HG03558 (cell line): ENCODE data around the gene FAM43A.

Experiments
- ATAC-seq: cut with Tn5 transposase; IDR thresholded peaks from one replicate; pipeline ENCODE4 v1.9.1; 2021; ENCODE audit warnings: moderate number of reproducible peaks; ENCODE audit not compliant: unreplicated experiment; ENCODE audit errors: extremely low read depth

The FAM43A gene

DNA sequence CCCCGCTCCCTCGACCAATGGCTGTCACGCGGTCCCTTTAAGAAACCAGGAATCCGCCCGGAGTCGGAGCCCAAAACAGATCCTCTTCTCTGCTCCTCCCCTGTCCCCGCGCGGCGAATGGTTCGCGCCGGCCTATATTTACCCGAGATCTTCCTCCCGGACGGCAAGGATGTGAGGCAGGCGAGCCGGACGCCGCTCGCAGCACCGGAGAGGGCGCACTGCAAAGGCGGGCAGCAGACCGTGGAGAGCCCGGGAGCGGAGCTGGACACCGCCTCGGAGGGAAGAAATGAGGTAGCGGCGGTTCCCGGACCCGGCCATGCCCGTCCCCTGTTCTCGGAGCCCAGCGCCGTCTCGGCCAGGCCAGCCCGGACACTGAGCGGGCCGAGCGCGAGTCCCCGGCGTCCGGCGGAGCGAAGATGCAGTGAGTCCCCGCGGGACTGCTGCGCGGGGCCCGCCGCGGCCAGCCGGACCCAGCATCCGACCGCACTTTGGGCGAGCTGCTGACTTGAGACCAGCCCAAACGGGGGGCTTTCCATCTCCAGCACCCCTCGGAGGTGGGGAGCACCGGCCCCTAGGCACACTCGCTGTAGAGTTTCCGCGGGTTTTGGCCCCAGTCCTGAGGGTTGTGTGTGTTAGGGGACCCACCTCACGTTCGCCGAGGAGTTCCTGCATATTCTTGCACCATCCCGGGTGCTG lies at the start of gene FAM43A:
TSS of gene FAM43A (plus strand) at position 166 of the 696 bp plus-strand sequence. CDS start 944 bp downstream, outside the sequence.
- no peak for ATAC-seq

DNA sequence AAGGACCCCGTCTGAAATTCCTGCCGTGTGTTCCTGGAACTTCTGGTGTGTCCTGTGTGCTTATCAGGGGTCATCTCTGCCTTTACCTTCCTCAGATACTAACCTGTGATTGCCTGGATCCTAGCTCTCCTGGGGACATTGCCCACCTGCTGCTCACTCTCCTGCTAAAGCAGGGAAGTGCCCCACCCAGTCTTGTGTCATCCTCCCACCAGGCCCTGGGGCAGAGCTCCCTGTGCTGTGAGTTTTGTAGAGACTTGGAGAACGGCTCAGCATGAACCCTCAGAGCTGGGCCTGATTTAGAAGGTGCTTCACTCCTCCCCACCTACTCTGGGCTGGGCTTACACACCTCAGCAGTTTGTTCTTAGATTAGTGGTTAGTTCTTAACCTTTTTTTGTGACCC lies 48.6 kb upstream of the FAM43A start:
- ATAC-seq: no peak

- no peak for ATAC-seq
Measured at GRCh38 chr3:194637541-194638400, 47.9 kb upstream of the FAM43A start.

DNA sequence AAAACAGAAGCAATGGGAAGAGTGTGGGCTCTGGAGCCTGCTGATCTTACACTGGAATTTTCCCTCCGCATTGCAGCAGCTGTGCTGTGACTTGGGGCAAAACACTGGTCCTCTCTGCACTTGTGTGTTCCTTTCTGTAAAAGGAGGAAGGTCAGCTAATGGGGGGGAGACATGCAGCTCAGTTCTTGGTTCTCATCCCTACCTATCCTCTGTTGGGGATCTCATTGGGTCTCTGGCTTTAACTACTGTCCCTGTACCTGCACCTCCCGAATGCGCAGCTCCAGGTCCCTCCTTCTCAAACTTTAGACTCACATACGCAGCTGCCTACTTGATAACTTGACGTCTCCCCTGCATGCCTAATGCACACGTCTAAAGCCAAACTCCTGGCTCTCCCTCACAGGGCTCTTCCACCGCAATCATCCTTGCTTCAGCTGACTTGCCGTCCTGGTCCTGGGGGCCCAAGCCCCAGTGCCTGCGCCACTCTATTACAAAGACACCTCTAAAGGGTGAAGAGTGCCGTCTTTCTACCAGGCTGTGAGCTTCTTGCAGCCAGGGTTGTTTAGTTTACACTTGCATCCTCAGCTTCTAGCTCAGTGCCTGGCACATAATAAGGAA lies 46.6 kb upstream of the FAM43A start:
- no peak for ATAC-seq

- ATAC-seq: no peak
Measured at GRCh38 chr3:194640829-194641228, 44.9 kb upstream of the FAM43A start.

DNA sequence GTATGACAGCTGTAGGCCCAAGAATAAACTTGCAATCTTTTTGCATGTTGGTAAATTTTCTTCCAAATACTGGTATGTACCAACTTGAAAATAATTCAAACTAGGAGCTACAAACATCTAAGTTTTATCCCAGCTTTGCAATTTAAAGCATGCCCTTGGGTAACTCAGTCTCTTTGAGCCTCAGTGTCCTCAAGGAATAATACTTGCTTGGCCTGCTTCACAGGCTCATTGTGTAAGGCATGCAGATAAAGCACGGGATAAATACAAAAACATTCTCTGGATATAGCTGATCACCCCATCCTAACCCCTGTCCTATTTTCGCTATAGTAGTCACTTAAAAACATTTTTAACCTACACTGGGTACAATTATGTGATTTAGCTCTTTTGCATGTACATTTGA lies 42.9 kb upstream of the FAM43A start:
- no peak for ATAC-seq

DNA sequence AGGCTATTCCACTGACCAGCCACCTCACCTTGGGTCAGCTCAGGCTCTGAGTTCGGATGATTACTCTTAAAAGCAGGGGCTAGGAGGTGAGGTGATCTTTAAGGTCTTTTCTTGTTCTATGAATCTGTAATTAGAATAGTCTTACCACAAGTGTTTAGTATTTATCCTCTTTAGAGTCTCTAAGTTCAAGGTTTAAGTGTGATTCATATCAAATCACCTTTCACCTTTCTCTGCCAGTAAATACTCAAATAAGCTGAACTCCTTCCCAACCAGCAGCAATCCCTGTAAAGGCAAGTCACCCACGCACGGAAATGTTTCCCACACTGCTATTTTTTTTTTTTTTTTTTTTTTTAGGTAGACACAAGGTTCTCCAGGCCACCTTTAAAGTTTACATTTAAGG lies 37.9 kb upstream of the FAM43A start:
- ATAC-seq: no peak

GRCh38 chr3:194654443-194654842 lies 31.2 kb upstream of the FAM43A start:
- peak; percentile 72 for ATAC-seq

- ATAC-seq: no peak
Measured at GRCh38 chr3:194657439-194657838, 28.2 kb upstream of the FAM43A start.

GRCh38 chr3:194658477-194659242 lies 27.0 kb upstream of the FAM43A start:
- ATAC-seq: no peak

DNA sequence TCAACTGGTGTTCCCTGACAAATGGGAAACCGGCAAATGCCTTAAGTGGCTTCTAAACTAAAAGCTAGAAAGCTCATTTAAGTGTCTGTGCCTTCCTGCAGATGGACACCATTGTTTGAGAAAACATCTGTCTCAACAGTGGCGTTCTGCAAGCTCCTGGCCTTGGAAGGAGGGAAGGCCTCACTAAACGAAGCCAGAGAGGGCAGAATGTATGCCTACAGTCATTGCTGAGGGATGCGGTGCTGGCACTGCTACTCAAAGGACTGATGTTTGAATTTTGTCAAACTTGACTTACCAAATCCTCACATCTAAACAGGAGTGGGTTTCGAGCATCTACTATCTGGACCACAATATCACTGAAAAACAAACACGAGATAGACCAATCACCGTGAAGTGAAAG lies 25.9 kb upstream of the FAM43A start:
- no peak for ATAC-seq

DNA sequence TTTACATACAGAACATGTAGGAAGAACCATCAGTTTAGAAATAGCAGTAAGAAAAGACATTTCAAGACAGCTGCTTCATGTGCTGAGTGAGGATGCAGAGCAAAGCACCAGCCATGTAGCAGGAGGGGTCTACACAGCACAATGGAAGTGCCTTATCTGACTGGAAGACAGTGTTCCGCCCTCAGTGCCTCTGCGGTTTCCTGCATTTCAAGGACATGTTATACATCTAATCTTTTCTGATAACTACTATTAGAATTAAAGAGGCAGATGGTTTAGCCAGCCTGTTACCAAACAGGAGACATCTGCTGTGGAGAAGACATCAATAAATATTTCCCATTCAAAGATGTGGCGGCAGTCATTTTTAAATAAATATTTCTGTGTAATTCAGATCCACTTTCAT lies 24.3 kb upstream of the FAM43A start:
- no peak for ATAC-seq

GRCh38 chr3:194661946-194662345 lies 23.7 kb upstream of the FAM43A start:
- no peak for ATAC-seq

- ATAC-seq: no peak
Measured at GRCh38 chr3:194664857-194665256, 20.8 kb upstream of the FAM43A start.

DNA sequence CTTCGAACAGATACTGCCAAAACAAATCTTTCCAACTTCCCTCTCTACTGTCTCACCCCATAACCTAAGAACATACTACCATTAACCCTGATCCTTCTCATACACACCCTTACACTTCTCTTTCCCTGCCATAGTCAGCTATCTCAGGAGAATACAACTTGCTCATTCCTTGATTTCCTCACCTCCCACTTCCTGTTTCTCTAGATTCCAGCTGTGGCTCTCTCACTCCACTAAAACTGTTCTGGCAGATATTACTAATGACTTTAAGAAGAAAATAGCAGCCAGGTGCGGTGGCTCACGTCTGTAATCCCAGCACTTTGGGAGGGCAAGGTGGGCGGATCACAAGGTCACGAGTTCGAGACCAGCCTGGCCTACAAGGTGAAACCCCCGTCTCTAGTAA lies 18.3 kb upstream of the FAM43A start:
- no peak for ATAC-seq

GRCh38 chr3:194671511-194671899 lies 14.2 kb upstream of the FAM43A start:
- ATAC-seq: no peak

- ATAC-seq: peak; percentile 66
Measured at GRCh38 chr3:194671900-194672808, 13.5 kb upstream of the FAM43A start, which contains the start of gene LSG1. LSG1 (minus strand) TSS chr3:194672191; CDS start chr3:194672162, 29 bp downstream.

- ATAC-seq: no peak
Measured at GRCh38 chr3:194672876-194673275, 12.8 kb upstream of the FAM43A start.

- ATAC-seq: no peak
Measured at GRCh38 chr3:194673761-194674160, 11.9 kb upstream of the FAM43A start.
